Activated CD4-positive, alpha-beta T cell treated with anti-CD3 and anti-CD28 coated beads for 4 hours (primary cell): ENCODE data around the gene TMEM145.
"Not testable (repeated sequence)": the region's sequence is repeated elsewhere in the genome, so short reads cannot be mapped to it uniquely, and the experiment has no call there.

Experiments used
- DNase-seq, 2 donors: peaks; one replicate each; pipeline ENCODE4 v3.0.0-alpha.2; 2020

Gene TMEM145

GRCh38 chr19:42316223-42317211 is 3.4 kb downstream of the TMEM145 start:
- DNase-seq: no peak

GRCh38 chr19:42317535-42317934 is 4.4 kb downstream of the TMEM145 start:
- DNase-seq: no peak

GRCh38 chr19:42322305-42322704 is 9.2 kb downstream of the TMEM145 start:
- DNase-seq: no peak

GRCh38 chr19:42323473-42323851 is 10.4 kb downstream of the TMEM145 start:
- DNase-seq: no peak

- no peak for DNase-seq
These were observed 10.9 kb downstream of the TMEM145 start for GRCh38 chr19:42323852-42324654.

GRCh38 chr19:42324655-42325307 is 11.7 kb downstream of the TMEM145 start:
- DNase-seq: no peak

GRCh38 chr19:42325308-42325895 is 12.3 kb downstream of the TMEM145 start, which contains the start of gene MEGF8:
MEGF8 (plus strand) TSS chr19:42325635; CDS start chr19:42326244, 609 bp downstream.
- DNase-seq: peak; percentile 95 to 98

- peak; percentile 25 to 28 for DNase-seq
These were observed 13.0 kb downstream of the TMEM145 start for GRCh38 chr19:42325896-42326771.

- no peak for DNase-seq
These were observed 13.9 kb downstream of the TMEM145 start for GRCh38 chr19:42326969-42327368.

GRCh38 chr19:42327381-42327780 is 14.3 kb downstream of the TMEM145 start:
- DNase-seq: no peak

GRCh38 chr19:42328106-42328505 is 15.0 kb downstream of the TMEM145 start:
- no peak for DNase-seq

GRCh38 chr19:42328854-42329253 is 15.7 kb downstream of the TMEM145 start:
- DNase-seq: no peak

GRCh38 chr19:42330241-42330711 is 17.2 kb downstream of the TMEM145 start:
- DNase-seq: no peak

GRCh38 chr19:42331333-42331732 is 18.2 kb downstream of the TMEM145 start:
- DNase-seq: not testable (repeated sequence)

GRCh38 chr19:42332059-42332458 is 18.9 kb downstream of the TMEM145 start:
- no peak for DNase-seq

- DNase-seq: no peak
These were observed 19.9 kb downstream of the TMEM145 start for GRCh38 chr19:42333018-42333417.

- no peak for DNase-seq
These were observed 21.0 kb downstream of the TMEM145 start for GRCh38 chr19:42333975-42334696.

GRCh38 chr19:42334697-42335373 is 21.7 kb downstream of the TMEM145 start:
- DNase-seq: no peak

- no peak for DNase-seq
These were observed 22.3 kb downstream of the TMEM145 start for GRCh38 chr19:42335374-42335936.

- DNase-seq: no peak
These were observed 22.9 kb downstream of the TMEM145 start for GRCh38 chr19:42335971-42336370.
